Ovary (tissue), 3 donors: ENCODE data around the gene PAX9.

Experiments
- EP300 ChIP-seq: sonication (generic); formaldehyde crosslinking; IDR thresholded peaks from one replicate; pipeline ENCODE4 v1.6.1; 2017; ENCODE audit warnings: antibody characterized with exemption
- POLR2A ChIP-seq: fragments of 450-650 bp; IDR thresholded peaks from one replicate; pipeline ENCODE4 v1.6.1; 2017; ENCODE audit warnings: antibody characterized with exemption, mild to moderate bottlenecking, moderate library complexity
- TF ChIP-seq, protein P1 (sequence below), 3 donors: fragments of 450-650 bp in 2 of 3; fragments of 200-600 bp in 1 of 3; IDR thresholded peaks; one replicate each; pipeline versions ENCODE4 v1.5.1 to v1.8.0; 2016 to 2022; ENCODE audit warnings: antibody characterized with exemption in 3 of 3, mild to moderate bottlenecking in 1 of 3
- donor health status: DM: no; HTN: no; CAD: no.

DNA sequence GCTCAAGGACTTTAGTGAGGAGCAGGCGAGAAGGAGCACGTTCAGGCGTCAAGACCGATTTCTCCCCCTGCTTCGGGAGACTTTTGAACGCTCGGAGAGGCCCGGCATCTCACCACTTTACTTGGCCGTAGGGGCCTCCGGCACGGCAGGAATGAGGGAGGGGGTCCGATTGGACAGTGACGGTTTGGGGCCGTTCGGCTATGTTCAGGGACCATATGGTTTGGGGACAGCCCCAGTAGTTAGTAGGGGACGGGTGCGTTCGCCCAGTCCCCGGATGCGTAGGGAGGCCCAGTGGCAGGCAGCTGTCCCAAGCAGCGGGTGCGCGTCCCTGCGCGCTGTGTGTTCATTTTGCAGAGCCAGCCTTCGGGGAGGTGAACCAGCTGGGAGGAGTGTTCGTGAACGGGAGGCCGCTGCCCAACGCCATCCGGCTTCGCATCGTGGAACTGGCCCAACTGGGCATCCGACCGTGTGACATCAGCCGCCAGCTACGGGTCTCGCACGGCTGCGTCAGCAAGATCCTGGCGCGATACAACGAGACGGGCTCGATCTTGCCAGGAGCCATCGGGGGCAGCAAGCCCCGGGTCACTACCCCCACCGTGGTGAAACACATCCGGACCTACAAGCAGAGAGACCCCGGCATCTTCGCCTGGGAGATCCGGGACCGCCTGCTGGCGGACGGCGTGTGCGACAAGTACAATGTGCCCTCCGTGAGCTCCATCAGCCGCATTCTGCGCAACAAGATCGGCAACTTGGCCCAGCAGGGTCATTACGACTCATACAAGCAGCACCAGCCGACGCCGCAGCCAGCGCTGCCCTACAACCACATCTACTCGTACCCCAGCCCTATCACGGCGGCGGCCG lies 1.1 kb downstream of the PAX9 start:
- TF ChIP-seq POLR2A (no peak), EP300 (no peak)
- TF ChIP-seq, protein P1, sequence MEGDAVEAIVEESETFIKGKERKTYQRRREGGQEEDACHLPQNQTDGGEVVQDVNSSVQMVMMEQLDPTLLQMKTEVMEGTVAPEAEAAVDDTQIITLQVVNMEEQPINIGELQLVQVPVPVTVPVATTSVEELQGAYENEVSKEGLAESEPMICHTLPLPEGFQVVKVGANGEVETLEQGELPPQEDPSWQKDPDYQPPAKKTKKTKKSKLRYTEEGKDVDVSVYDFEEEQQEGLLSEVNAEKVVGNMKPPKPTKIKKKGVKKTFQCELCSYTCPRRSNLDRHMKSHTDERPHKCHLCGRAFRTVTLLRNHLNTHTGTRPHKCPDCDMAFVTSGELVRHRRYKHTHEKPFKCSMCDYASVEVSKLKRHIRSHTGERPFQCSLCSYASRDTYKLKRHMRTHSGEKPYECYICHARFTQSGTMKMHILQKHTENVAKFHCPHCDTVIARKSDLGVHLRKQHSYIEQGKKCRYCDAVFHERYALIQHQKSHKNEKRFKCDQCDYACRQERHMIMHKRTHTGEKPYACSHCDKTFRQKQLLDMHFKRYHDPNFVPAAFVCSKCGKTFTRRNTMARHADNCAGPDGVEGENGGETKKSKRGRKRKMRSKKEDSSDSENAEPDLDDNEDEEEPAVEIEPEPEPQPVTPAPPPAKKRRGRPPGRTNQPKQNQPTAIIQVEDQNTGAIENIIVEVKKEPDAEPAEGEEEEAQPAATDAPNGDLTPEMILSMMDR (IDR thresholded peaks at IDR 0.05), result no peak
